Heart left ventricle (tissue), 13 donors: ENCODE data around the gene ANAPC5.

Experiments used
- CTCF ChIP-seq, 12 donors: fragments of 200-600 bp; sonication (generic) in 4 of 12; IDR thresholded peaks; one replicate each; pipeline versions ENCODE4 v1.5.0 to v1.8.0; 2018 to 2022; ENCODE audit warnings: antibody characterized with exemption in 12 of 12, mild to moderate bottlenecking in 5 of 12
- POLR2A ChIP-seq, 2 donors: fragments of 450-650 bp; IDR thresholded peaks; one replicate each; pipeline ENCODE4 v1.6.1; 2017; ENCODE audit warnings: antibody characterized with exemption in 2 of 2, mild to moderate bottlenecking in 2 of 2, moderate library complexity in 2 of 2
- donor health status: ischemic (EF 13 %, LVEDD 7.1; RV severe dilation, severe dysfunction).
- donor health status: DM: no; HTN: yes; CAD: no.
- donor health status: DM: no; HTN: no; CAD: no.
- donor health status: ischemic (EF 25% LVEDD 6.9; RV normal size, moderate dysfunction).
- donor health status: ischemic (EF 25% LVEDD 5.7; RV mildly dilated, moderate dysfunction).
- donor health status: ischemic (EF 35%, LVEDD 5.7; RV mildly dilated, moderate dysfunction).
- donor health status: nonischemic (EF 11% LVEDD 7.7; RV severe dilation, severe dysfunction).
- donor health status: DM: yes; HTN: yes; CAD: no.
- donor health status: PGD.
- donor health status: ischemic (EF 29% LVEDD 5.4; RV normal size, mild dysfunction).
- donor health status: nonischemic (EF 23%, LVEDD 6.1; RV moderate dilation, normal function).

- TF ChIP-seq CTCF (IDR thresholded peaks at IDR 0.05), result no peak
- TF ChIP-seq POLR2A (IDR thresholded peaks at IDR 0.05), result no peak
Measured at GRCh38 chr12:121397521-121397920, 45.3 kb upstream of the ANAPC5 start.
